Heart right ventricle (tissue), 16 donors: ENCODE measurements around the gene PLTP. TPM values are rescaled to one million over a fixed set of nuclear protein-coding genes. Genes with fewer than 3 reads are reported as not detected.
A peak's percentile ranks its signal among the peaks of the same experiment; 100 is the strongest.

Source experiments
- ATAC-seq, 8 donors: fragments of 200-7000 bp; cut with Tn5 transposase; one replicate each; pipeline ENCODE4 v1.9.1; 2020; ENCODE audit warnings: mild to moderate bottlenecking in 8 of 8, moderate library complexity in 8 of 8, moderate number of reproducible peaks in 1 of 8
- DNase-seq, 2 donors: peaks; one replicate each; pipeline ENCODE4 v3.0.0-alpha.2; 2020
- H3K27ac ChIP-seq, 10 donors: fragments of 200-600 bp; sonication (generic) in 2 of 10; one replicate each; pipeline versions ENCODE4 v1.5.0 to v1.8.0; 2020 to 2022; ENCODE audit warnings: mild to moderate bottlenecking in 3 of 10
- H3K27me3 ChIP-seq, 7 donors: fragments of 200-600 bp; one replicate each; pipeline ENCODE4 v1.8.0; 2021 to 2022; ENCODE audit warnings: mild to moderate bottlenecking in 2 of 7
- H3K36me3 ChIP-seq, 9 donors: fragments of 200-600 bp; sonication (generic) in 1 of 9; one replicate each; pipeline versions ENCODE4 v1.5.0 to v1.8.0; 2020 to 2022; ENCODE audit warnings: mild to moderate bottlenecking in 2 of 9
- H3K4me1 ChIP-seq, 9 donors: fragments of 200-600 bp; sonication (generic) in 1 of 9; one replicate each; pipeline versions ENCODE4 v1.5.0 to v1.8.0; 2020 to 2022; ENCODE audit warnings: mild to moderate bottlenecking in 4 of 9
- H3K4me3 ChIP-seq, 10 donors: fragments of 200-600 bp; sonication (generic) in 2 of 10; one replicate each; pipeline versions ENCODE4 v1.5.0 to v1.8.0; 2020 to 2022; ENCODE audit warnings: mild to moderate bottlenecking in 7 of 10, moderate library complexity in 2 of 10
- H3K9me3 ChIP-seq, 11 donors: fragments of 200-600 bp in 10 of 11; sonication (generic) in 2 of 11; one replicate each; pipeline versions ENCODE4 v1.5.0 to v1.8.0; 2013 to 2022; ENCODE audit warnings: mild to moderate bottlenecking in 2 of 11, control low read depth in 1 of 11, moderate library complexity in 1 of 11
- WGBS, 2 donors: extraction: QIAGEN DNeasy Blood & Tissue Kit; methylation state at CpG; one replicate each; pipeline ENCODE4 v1.1.7; 2013; ENCODE audit warnings: inconsistent platforms in 1 of 2; 5-methylcytosine and 5-hydroxymethylcytosine counted together
- intact Hi-C, 10 donors: fragments of 100-400 bp; cut with DNase I; formaldehyde crosslinking; loops; one replicate each; pipeline versions ENCODE4 v1.11.1 to v1.14.2; 2022
- polyA plus RNA-seq, 2 donors: library from polyadenylated mRNA; stranded (reverse); fragments of 200-250 nt; gene quantifications; one replicate each; pipeline ENCODE4 v1.2.3, GENCODE V29; 2013
- total RNA-seq, 10 donors: library from RNA; stranded (reverse); fragmentation: NEBNext Ultra II Directional in 3 of 10; extraction: Animal tissue kit (Norgen Biotek cat#: 25700) in 3 of 10; gene quantifications; one replicate each; pipeline versions ENCODE4 v1.2.1 to v1.2.4, GENCODE V29; 2021 to 2023
- TF ChIP-seq, protein P1 (sequence below), 9 donors: fragments of 200-600 bp; sonication (generic) in 2 of 9; IDR thresholded peaks; one replicate each; pipeline versions ENCODE4 v1.5.0 to v1.8.0; 2021 to 2022; ENCODE audit warnings: antibody characterized with exemption in 9 of 9, mild to moderate bottlenecking in 5 of 9, moderate library complexity in 1 of 9
- donor health status: Arrhythmogenic right ventricular cardiomyopathy.
- donor health status: ischemic (EF 13 %, LVEDD 7.1; RV severe dilation, severe dysfunction).
- donor health status: healthy with polysubstance abuse.
- donor health status: DM: no; HTN: yes; CAD: no.
- donor health status: DM: no; HTN: no; CAD: no.
- donor health status: ischemic (EF 25% LVEDD 6.9; RV normal size, moderate dysfunction).
- donor health status: ischemic (EF 25% LVEDD 5.7; RV mildly dilated, moderate dysfunction).
- donor health status: healthy.
- donor health status: DM: yes; HTN: yes; CAD: no.
- donor health status: Ischemic cardiomyopathy.
- donor health status: ischemic (EF 35%, LVEDD 5.7; RV mildly dilated, moderate dysfunction).
- donor health status: nonischemic (EF 11% LVEDD 7.7; RV severe dilation, severe dysfunction).
- donor health status: DM: yes; HTN: yes; CAD: no.
- donor health status: PGD.
- donor health status: ischemic (EF 29% LVEDD 5.4; RV normal size, mild dysfunction).
- donor health status: nonischemic (EF 23%, LVEDD 6.1; RV moderate dilation, normal function).

PLTP gene
- total and polyA plus RNA-seq, 12 donors = 10.7 to 230 (median 40.4) TPM

DNA sequence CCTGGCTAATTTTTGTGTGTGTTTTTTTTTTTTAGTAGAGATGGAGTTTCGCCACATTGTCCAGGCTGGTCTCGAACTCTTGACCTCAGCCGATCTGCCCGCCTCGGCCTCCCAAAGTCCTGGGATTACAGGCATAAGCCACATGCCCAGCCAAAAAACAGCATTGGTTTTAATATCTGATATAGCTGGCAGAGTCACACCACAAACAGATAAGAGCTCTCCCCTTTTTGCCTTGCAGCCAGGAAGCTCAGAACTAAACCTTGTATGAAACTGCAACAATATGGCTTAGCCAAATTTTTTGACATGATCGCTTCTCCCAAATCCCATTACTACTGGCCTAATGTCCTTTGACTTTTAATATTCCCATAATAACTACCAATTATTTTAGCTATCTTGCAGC lies 59.6 kb downstream of the PLTP start:
- intact Hi-C loops = no loop called here
- Histone ChIP-seq H3K27ac (no peak overlapping the region), H3K9me3 (no peaks in the 10 kb centered on the region), H3K4me3 (no peak overlapping the region), H3K36me3 (peaks cover 0 to 77% (median 5%) of the 10 kb centered on the region in 9 donors), H3K4me1 (peaks cover 10 to 35% (median 24%) of the 10 kb centered on the region in 9 donors), H3K27me3 (no peaks in the 10 kb centered on the region)
- TF ChIP-seq, protein P1, sequence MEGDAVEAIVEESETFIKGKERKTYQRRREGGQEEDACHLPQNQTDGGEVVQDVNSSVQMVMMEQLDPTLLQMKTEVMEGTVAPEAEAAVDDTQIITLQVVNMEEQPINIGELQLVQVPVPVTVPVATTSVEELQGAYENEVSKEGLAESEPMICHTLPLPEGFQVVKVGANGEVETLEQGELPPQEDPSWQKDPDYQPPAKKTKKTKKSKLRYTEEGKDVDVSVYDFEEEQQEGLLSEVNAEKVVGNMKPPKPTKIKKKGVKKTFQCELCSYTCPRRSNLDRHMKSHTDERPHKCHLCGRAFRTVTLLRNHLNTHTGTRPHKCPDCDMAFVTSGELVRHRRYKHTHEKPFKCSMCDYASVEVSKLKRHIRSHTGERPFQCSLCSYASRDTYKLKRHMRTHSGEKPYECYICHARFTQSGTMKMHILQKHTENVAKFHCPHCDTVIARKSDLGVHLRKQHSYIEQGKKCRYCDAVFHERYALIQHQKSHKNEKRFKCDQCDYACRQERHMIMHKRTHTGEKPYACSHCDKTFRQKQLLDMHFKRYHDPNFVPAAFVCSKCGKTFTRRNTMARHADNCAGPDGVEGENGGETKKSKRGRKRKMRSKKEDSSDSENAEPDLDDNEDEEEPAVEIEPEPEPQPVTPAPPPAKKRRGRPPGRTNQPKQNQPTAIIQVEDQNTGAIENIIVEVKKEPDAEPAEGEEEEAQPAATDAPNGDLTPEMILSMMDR (IDR thresholded peaks at IDR 0.05) = no peak
- WGBS, 2 donors = 95 to 100% methylated on average over 6 of the region's 6 CpGs
- no peak for DNase-seq
- no peak for ATAC-seq

DNA sequence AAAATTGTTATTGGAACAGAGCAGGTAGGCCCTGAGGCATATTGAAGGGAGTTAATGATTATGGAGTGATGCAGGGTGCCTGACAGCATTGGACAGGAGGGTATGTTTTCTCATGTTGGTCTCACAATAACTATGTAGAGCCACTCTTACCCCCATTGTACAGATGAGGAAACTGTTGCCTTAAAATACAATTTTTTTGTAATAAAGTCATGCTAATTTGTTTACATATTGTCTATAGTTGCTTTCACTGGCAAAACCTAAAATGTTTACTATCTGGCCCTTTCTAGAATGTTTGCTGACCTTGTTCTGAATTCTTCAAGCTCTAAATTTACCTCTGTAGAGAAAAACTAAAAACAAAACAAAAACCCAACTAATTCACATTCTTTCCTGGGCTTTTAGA lies 60.5 kb downstream of the PLTP start:
- H3K9me3 ChIP-seq = no peaks in the 10 kb centered on the region
- intact Hi-C loops = no loop called here
- no peaks in the 10 kb centered on the region for H3K27me3 ChIP-seq
- peaks cover 0 to 85% (median 5%) of the 10 kb centered on the region in 9 donors for H3K36me3 ChIP-seq
- ATAC-seq = no peak
- DNase-seq = no peak
- H3K27ac ChIP-seq = peak overlapping the region in 4 of 10 donors; percentile 5 to 35 (median 22)
- no peak overlapping the region for H3K4me3 ChIP-seq
- TF ChIP-seq, protein P1 (IDR thresholded peaks at IDR 0.05) = no peak
- H3K4me1 ChIP-seq = peaks cover 10 to 31% (median 21%) of the 10 kb centered on the region in 9 donors

DNA sequence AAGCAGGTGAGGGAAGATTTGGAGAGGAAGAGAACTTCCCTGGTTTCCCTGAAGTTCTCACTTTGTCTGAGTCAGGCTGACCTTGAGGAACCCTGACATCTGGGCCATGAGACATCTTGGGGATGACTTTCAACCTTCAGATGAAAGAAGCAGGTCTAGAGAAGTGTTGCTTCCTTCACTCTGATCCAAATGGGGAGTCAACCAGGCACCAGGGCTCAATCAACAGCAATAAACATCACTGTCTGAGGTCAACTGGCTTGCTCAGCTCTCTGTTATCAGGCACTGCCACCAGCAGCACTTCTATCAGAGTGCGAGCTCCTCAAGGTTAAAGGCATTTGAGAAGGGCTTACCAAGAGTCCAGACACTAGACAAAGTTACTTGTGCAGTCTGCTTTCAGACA lies 61.0 kb downstream of the PLTP start:
- ATAC-seq = peak in 4 of 8 donors; percentile 40 to 75 (median 56)
- H3K36me3 ChIP-seq = peaks cover 0 to 91% (median 7%) of the 10 kb centered on the region in 9 donors
- H3K4me1 ChIP-seq = peaks cover 7 to 25% (median 15%) of the 10 kb centered on the region in 9 donors
- DNase-seq = no peak
- TF ChIP-seq, protein P1 (IDR thresholded peaks at IDR 0.05) = no peak
- no peak overlapping the region for H3K4me3 ChIP-seq
- intact Hi-C loops = no loop called here
- no peaks in the 10 kb centered on the region for H3K9me3 ChIP-seq
- H3K27me3 ChIP-seq = no peaks in the 10 kb centered on the region
- WGBS, 2 donors = 65 to 67% methylated on average over 1 of the region's 1 CpG
- H3K27ac ChIP-seq = peak overlapping the region in 7 of 10 donors; percentile 4 to 41 (median 18)

DNA sequence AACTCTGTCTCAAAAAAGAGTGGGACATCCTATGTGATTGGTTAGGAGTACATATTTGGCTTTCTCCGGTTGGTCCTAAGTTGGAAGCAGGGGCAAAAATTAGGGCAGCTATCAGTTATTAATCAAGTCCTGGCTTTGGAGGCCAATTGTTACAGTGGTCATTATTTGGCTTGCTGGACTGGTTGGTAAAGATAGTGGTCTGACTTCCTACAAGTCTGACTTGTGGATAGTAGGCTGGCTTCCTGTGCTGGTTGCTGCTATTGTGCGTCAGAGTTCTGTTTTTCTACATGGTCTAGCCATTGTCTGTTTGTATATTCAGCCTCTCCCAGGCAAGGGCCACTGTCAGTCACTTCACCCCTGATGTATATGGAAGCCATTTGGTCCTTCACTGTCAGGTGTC lies 61.7 kb downstream of the PLTP start:
- H3K27ac ChIP-seq = peak overlapping the region in 2 of 10 donors; percentile 4 to 13
- peaks cover 0 to 98% (median 12%) of the 10 kb centered on the region in 9 donors for H3K36me3 ChIP-seq
- intact Hi-C loops = no loop called here
- ATAC-seq (no peak), DNase-seq (no peak)
- peaks cover 3 to 18% (median 8%) of the 10 kb centered on the region in 9 donors for H3K4me1 ChIP-seq
- no peak overlapping the region for H3K4me3 ChIP-seq
- TF ChIP-seq, protein P1 (IDR thresholded peaks at IDR 0.05) = no peak
- no peaks in the 10 kb centered on the region for H3K9me3 ChIP-seq
- no peaks in the 10 kb centered on the region for H3K27me3 ChIP-seq
- WGBS, 2 donors = 94 to 100% methylated on average over 2 of the region's 2 CpGs
